Inferior parietal cortex (tissue), 1 donor: Measurements from ENCODE around the gene PREX1.

Source experiments
- DNase-seq: peaks from one replicate; pipeline ENCODE4 v3.0.0-alpha.2; 2016; ENCODE audit errors: extremely low spot score

PREX1 gene

GRCh38 chr20:48718786-48719578 is 108.8 kb downstream of the PREX1 start:
- no peak for DNase-seq

GRCh38 chr20:48717680-48718223 is 110.0 kb downstream of the PREX1 start:
- peak; percentile 8 for DNase-seq

GRCh38 chr20:48717095-48717672 is 110.6 kb downstream of the PREX1 start:
- peak; percentile 56 for DNase-seq

GRCh38 chr20:48716541-48716940 is 111.3 kb downstream of the PREX1 start:
- DNase-seq = no peak

DNA sequence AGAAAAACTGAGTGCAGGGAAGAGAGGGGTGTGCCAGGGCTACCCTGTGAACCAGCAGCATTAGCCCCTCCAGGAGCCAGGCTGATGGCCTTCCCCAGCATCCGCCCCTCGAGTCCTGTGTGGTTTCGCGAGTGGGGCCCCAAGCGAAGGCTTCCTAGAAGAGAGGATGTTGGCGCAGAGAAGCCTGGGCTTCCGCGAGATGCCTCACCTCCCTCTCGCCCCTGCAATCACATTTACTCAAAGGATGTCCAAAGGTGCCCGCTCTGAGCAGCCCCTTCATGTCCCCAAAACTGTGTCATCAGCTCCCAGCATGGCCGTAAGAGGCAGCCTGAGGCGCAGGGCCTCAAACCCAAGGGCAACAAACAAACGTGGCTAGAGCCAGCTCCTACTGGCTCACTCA is 111.7 kb downstream of the PREX1 start:
- peak; percentile 1 for DNase-seq

- DNase-seq = peak; percentile 2
Observed at GRCh38 chr20:48714764-48715163, 113.0 kb downstream of the PREX1 start.

- no peak for DNase-seq
Observed at GRCh38 chr20:48711696-48712464, 115.9 kb downstream of the PREX1 start.

- no peak for DNase-seq
Observed at GRCh38 chr20:48711044-48711428, 116.8 kb downstream of the PREX1 start.

- no peak for DNase-seq
Observed at GRCh38 chr20:48710341-48711043, 117.3 kb downstream of the PREX1 start.

DNA sequence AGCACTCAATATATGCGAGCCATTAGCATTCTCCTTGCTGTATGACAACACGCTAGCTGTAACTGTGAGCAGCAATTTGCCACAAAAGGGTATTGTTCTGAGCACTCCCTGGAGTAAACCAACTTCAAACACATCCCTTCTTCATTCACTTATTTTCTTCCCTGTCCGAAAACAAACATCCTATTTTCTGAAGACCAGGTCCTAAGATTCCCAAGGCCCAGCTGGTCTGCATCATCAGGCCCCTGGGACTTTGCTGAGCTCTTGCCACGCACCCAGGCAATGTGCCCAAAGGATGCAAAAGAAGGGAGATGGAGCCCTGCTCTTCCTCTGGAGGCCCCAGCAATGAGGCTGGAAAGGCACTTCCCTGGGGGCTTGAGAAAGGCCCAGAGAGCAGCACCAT is 118.1 kb downstream of the PREX1 start:
- DNase-seq = no peak

DNA sequence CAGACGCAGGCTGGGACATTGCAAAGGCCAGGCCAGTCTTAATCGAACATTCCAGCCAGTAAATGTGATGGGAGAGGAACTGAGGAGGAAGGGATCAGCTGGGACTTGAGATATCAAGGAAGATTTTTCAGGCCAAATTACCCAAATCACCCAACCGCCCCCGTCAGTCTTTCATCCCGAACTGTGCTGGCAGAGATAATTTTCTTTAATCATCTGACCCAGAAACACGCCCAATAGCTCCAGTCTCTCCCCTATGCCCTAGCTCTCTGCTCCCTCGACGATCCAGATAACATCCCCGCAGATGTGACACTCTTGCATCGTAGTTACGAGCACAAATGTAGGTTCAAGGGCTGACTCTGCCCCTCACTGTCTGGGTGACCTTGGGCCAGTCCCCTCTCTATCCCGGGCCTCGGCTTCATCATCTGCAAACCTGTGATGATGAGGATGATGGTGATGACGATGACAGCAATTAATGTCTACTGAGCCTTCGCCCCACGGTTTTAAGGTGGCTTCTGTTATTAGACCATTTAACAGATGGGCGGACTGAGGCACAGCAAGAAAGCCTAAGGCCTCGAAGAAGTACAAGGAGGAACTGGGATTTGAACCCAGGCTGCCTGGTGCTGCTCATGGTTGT is 118.6 kb downstream of the PREX1 start:
- DNase-seq = no peak

- no peak for DNase-seq
Observed at GRCh38 chr20:48708630-48709029, 119.2 kb downstream of the PREX1 start.

GRCh38 chr20:48708116-48708515 is 119.7 kb downstream of the PREX1 start:
- no peak for DNase-seq

GRCh38 chr20:48706710-48707365 is 121.0 kb downstream of the PREX1 start:
- DNase-seq = no peak

- no peak for DNase-seq
Observed at GRCh38 chr20:48706116-48706656, 121.6 kb downstream of the PREX1 start.

DNA sequence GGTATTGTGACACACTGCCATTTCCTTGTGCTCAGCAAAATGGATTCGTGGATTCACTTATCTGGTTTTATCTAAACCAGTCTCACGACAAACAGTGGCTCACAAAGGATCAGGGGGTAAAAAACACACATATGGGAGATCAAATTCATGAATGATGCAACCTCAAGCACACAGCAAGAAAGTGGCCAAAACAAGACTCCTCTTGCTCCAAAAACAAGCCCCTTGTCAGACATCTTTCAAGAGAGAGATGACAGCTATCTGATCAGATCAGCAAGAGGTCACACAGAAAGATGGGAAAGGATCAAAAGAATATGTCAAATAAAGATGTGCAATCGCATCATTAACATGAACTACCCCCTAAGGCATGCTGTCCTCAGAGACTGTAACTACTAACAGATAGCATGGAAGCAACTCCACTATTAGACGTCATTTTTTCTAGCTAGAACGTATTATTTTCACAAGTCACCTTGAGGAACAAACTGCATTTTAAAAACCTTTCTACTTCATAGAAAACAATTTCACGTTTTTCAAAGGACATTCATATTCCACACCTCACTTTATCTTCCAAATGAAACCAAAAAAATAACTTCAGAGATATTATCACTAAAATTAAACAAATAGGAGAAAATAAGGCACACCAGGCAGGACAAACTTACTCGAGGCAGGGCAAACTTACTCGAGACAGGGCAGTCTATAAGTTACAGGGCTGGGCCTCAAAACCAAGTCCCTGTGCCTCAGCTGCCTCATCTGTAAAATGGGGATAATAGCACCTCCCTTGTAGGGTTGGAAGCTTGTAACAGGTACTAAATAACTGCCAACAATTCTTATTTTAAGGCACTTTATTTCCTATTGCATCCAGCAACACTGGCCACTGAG is 122.3 kb downstream of the PREX1 start:
- no peak for DNase-seq

DNA sequence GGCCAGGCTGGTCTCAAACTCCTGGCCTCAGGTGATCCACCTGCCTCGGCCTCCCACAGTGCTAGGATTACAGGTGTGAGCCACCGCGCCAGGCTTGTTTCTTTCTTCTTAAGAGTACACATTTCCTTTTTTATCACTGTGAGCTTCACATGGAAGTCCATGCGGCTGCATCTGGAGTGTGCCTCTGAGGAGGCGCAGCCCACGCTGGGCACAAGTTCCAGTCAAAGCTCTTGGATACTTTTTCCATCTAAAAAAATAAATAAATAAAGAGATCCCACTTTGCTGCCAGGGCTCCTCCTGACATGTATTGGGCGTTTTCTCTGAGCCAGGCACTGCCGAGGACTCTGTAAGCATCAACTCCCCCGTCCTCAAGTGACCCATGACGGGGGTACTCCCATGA is 123.0 kb downstream of the PREX1 start:
- DNase-seq = no peak

DNA sequence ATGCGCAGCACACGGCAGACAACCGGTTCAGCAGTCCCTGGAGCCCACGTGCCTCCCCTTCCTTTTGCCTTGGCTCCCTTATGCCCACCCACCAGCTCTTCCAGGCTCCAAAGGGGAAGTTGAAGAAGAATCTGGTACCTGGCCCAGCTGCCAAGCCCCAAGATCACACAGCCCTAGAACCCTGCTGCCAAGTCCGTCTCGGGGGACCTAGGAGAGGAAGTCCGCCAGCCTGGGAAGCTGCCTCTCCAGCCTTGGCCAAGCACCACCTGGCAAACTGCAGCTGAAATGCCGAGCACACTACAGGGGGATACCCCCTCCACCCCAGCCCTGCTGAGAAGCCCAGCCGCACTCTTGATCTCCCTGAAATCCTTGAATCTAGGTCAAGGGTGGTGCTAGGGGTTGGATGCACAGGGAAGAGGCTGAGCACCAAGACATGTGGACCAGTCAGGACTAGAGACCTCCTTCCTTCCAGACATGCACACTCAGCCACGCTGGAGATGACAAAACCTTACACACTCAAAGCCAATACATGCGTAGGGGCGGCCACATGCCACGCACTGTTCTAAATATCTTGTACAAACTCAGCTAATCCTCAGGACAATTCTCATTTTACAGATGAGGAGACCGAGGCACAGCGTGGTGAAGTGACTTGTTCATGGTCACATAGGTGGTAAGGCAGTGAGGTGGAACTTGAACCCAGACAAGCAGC is 124.1 kb downstream of the PREX1 start:
- DNase-seq = no peak

DNA sequence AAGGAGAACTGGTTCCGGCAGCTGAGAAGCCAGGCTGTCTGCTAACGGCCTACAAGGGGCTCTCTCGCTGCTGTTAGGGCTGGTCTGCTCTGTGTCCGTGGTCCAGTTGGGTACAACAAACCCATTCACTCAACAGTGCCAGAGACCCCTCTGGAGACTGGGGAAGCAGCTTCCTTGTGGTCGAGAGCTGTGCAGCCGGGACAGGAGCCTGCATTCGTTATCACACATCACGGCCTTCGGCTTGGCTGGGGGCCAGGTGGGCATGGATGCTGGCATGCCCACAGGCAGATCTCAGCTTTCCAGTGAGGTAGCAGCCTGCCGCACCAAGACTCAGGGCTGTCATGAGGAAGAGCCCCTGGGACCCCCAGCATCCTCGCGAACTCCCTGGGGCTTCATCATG is 124.7 kb downstream of the PREX1 start:
- DNase-seq = no peak
